ENCODE results near the gene KRT27.
"Not testable (repeated sequence)": the region's sequence is repeated elsewhere in the genome, so short reads cannot be mapped to it uniquely, and the experiment has no call there.

The KRT27 gene

GRCh38 chr17:40753804-40754203 is 28.5 kb downstream of the KRT27 start:
- no peak for DNase-seq

GRCh38 chr17:40751065-40751464 is 31.3 kb downstream of the KRT27 start:
- DNase-seq = no peak

- no peak for DNase-seq
These were observed 32.0 kb downstream of the KRT27 start for GRCh38 chr17:40750391-40750790.

- DNase-seq = not testable (repeated sequence)
These were observed 33.7 kb downstream of the KRT27 start for GRCh38 chr17:40748666-40749065.

- DNase-seq = no peak
These were observed 43.8 kb downstream of the KRT27 start for GRCh38 chr17:40738553-40738952.

- no peak for DNase-seq
These were observed 47.3 kb downstream of the KRT27 start for GRCh38 chr17:40735016-40735415.

- DNase-seq = no peak
These were observed 48.3 kb downstream of the KRT27 start for GRCh38 chr17:40734018-40734417.

- no peak for DNase-seq
These were observed 51.4 kb downstream of the KRT27 start for GRCh38 chr17:40730970-40731369.

- DNase-seq = no peak
These were observed 54.7 kb downstream of the KRT27 start for GRCh38 chr17:40727447-40728231.

GRCh38 chr17:40726919-40727318 is 55.4 kb downstream of the KRT27 start:
- DNase-seq = no peak

All from RPMI8226 (cell line).